Measurements from ENCODE around the gene CHN1. TPM values are rescaled to one million over a fixed set of nuclear protein-coding genes. Genes with fewer than 3 reads are reported as not detected.

CHN1 gene
- total RNA-seq, 2 experiments from 2014 or later = 1.7 to 4.5 TPM

DNA sequence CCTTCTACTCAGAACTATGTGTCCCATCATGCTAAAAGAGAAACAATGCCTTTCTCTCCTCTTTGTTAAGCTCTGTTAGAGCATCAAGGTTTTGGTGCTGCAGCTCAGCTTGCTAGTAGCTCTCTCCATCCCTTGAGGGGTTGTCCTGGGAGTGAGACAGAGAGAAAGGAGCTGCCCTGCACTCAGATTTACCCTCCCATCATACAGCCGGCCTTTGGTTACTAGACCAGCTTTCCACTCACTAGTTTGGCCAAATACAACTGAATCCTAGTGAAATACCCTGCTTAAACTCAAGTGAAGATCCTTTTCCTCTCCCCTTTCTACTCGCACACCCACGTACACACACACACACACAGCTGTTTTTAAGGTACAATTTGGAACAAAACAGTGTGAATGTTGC lies 2.3 kb upstream of the CHN1 start:
- H3K27ac Mint-ChIP-seq = no peak overlapping the region
- H3K4me1 Mint-ChIP-seq = peaks cover 11% of the 10 kb centered on the region
- peaks cover 61% of the 10 kb centered on the region for H3K27me3 Mint-ChIP-seq
- no peak overlapping the region for H3K4me3 Mint-ChIP-seq
- H3K36me3 Mint-ChIP-seq = peaks cover 1% of the 10 kb centered on the region
- CTCF ChIA-PET = no interaction called here
- DNase-seq = no peak
- H3K9me3 Mint-ChIP-seq (ENCODE audit: low read depth) = no peaks in the 10 kb centered on the region
- ATAC-seq = no peak

DNA sequence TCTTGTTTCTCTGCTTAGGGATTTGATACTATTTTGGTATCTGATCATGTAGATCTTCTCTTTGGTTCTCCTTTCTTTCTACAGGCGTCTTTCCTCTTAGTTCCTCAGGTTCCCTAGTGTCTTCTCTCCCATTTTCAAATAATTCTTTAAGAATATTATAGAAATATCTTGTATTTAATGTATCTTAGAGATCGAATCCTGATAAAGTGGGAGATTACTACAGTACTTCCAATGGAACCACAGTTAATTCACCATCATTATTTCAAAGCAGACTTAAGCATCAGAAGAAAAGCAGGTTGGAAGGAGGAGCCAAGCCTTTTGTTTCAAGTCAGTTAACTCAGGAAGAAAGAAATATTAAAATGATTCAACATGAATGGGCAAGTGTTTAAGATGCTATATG lies 1.1 kb upstream of the CHN1 start:
- Mint-ChIP-seq H3K9me3 (ENCODE audit: low read depth) (no peaks in the 10 kb centered on the region), H3K4me1 (peaks cover 10% of the 10 kb centered on the region), H3K27me3 (peaks cover 68% of the 10 kb centered on the region), H3K27ac (no peak overlapping the region), H3K4me3 (peak overlapping the region; percentile 66), H3K36me3 (peaks cover 1% of the 10 kb centered on the region)
- ATAC-seq (no peak), DNase-seq (no peak)
- CTCF ChIA-PET = interaction anchor here (2.0 kb wide), 2 partner anchors 235 to 306 kb away, joined by 8 read pairs; no protein-coding TSS in a partner anchor

DNA sequence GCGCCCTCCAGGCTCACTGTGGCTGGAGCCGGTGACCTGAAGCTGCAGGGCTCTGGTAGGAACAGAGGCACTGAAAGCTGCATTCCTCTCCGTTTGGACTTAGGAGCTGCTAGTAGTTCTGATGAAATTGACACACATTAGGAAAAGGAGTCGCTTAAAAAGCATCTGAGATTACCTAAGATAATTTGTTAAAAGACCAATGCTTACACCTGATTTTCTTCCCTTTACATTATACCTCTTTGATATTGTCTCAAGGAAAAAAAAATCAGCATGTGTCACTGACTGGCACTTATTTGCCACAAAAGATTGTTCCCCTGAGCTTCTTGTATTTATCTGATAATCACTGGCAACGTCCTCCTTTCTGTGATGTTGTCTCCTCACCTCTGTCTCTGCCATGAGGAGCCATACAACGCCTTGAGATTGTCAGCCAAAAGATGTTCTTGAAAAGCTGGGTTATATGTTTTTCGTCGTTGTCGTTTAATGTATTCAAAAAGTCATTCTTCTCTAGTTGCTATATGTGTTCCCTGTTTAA lies 618 bp upstream of the CHN1 start:
- Mint-ChIP-seq H3K27me3 (peaks cover 68% of the 10 kb centered on the region), H3K4me3 (peak overlapping the region; percentile 66), H3K4me1 (peaks cover 10% of the 10 kb centered on the region), H3K27ac (no peak overlapping the region), H3K9me3 (ENCODE audit: low read depth) (no peaks in the 10 kb centered on the region), H3K36me3 (peaks cover 1% of the 10 kb centered on the region)
- no peak for ATAC-seq
- no peak for DNase-seq
- CTCF ChIA-PET = interaction anchor here (0.7 to 2.7 kb wide), 10 partner anchors 16 to 309 kb away, joined by 3 to 17 read pairs (median 4); no protein-coding TSS in a partner anchor

DNA sequence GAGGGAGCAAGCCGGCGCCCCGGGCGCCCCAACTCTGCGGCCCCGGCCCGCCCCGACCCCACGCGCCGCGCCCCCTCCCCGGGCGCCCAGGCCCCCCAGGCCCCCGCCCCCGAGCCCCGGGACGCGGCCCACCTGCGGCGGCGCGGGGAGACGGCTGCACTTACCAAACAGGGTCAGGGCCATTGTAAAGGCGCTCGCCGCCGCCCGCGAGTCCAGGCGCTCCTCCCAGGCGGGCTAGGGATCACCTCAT lies 526 bp downstream of the CHN1 start:
- Mint-ChIP-seq H3K27me3 (peaks cover 62% of the 10 kb centered on the region), H3K4me3 (peak overlapping the region; percentile 71), H3K36me3 (peaks cover 1% of the 10 kb centered on the region), H3K4me1 (peaks cover 10% of the 10 kb centered on the region), H3K9me3 (ENCODE audit: low read depth) (no peaks in the 10 kb centered on the region), H3K27ac (no peak overlapping the region)
- DNase-seq (no peak), ATAC-seq (no peak)
- CTCF ChIA-PET = interaction anchor here (1.2 to 2.7 kb wide), 6 partner anchors 15 to 307 kb away, joined by 3 to 17 read pairs (median 4); no protein-coding TSS in a partner anchor

DNA sequence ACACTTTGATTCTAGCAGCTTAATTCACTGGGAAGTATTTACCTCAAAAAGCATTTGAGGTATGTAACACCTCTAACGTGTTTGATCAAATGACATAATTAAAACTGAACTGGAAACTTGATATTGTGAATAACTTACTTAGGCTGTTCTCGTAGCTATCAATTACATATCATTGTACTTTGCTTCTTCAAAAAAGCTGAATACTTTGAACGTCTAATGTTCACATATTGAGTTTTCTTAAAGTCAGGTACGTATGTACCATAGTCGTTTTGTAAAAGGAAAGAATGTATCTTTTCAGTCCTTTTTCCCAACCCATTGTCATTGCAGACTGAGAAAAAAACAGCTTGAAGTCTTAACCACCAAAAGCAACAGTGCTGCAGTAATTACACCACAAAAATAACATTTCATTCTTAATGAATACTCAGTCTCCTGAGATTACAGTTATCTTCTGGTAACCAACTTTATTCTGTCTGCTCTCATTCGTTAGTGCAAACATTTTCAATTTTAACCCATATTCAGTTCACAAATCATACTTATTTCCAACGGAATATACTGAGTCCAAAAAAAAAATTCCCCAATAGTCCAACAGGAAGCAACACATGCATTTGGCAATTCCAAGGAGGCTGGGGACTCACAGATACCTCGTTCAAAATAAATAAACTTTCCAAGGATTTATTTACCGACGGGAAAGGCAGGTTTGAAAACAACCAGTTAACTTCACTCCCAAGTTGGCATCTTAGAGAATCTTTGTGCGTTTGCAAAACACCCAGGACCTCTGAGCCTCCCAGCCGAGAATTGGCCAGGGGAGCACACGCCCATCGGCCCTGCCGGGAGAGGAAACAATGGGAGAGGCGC lies 1.1 kb downstream of the CHN1 start:
- no peaks in the 10 kb centered on the region for H3K9me3 Mint-ChIP-seq (ENCODE audit: low read depth)
- DNase-seq = no peak
- no peak overlapping the region for H3K27ac Mint-ChIP-seq
- peaks cover 61% of the 10 kb centered on the region for H3K27me3 Mint-ChIP-seq
- no peak for ATAC-seq
- peaks cover 10% of the 10 kb centered on the region for H3K4me1 Mint-ChIP-seq
- H3K4me3 Mint-ChIP-seq = peak overlapping the region; percentile 71
- peaks cover 1% of the 10 kb centered on the region for H3K36me3 Mint-ChIP-seq
- CTCF ChIA-PET = interaction anchor here (1.2 to 2.7 kb wide), 4 partner anchors 14 to 255 kb away, joined by 3 to 17 read pairs (median 6); no protein-coding TSS in a partner anchor

DNA sequence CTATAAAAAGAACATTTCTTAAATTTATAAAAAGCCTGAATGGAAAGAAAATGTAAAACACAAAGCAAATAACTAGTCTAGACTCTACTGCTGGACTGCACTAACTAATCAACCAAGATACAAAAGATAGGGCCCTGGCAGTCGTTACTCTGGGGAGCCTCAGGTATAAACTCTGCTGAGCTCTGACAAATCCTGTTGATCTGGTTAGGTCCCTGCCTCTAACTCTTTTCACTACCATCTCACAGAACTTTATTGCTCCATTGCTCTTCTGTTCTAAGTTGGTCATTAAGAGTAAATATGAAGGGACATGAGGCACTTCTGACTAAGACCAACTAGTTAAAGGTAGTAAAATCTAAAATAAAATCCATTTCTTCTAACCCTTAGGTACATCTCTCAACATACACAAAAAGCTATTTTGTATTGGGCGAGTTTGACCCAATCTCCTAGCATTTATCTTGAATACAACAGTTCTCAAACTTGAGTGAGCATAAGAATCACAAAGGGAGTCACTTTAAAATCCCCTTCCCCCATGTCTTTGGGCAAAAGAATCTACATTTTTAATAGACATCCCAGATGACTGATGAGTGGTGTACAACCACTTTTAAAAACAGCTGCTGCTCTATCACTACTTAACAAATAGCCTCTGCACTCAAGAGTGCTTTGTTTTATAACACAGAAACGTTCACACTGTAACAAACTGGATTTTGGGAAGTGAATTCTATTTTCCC lies 2.5 kb downstream of the CHN1 start:
- DNase-seq = no peak
- CTCF ChIA-PET = interaction anchor here (1.3 to 1.9 kb wide), 2 partner anchors 254 to 303 kb away, joined by 3 to 9 read pairs; no protein-coding TSS in a partner anchor
- H3K36me3 Mint-ChIP-seq = peaks cover 1% of the 10 kb centered on the region
- peaks cover 12% of the 10 kb centered on the region for H3K4me1 Mint-ChIP-seq
- no peak overlapping the region for H3K27ac Mint-ChIP-seq
- H3K4me3 Mint-ChIP-seq = no peak overlapping the region
- peaks cover 54% of the 10 kb centered on the region for H3K27me3 Mint-ChIP-seq
- H3K9me3 Mint-ChIP-seq (ENCODE audit: low read depth) = no peaks in the 10 kb centered on the region
- ATAC-seq = no peak

DNA sequence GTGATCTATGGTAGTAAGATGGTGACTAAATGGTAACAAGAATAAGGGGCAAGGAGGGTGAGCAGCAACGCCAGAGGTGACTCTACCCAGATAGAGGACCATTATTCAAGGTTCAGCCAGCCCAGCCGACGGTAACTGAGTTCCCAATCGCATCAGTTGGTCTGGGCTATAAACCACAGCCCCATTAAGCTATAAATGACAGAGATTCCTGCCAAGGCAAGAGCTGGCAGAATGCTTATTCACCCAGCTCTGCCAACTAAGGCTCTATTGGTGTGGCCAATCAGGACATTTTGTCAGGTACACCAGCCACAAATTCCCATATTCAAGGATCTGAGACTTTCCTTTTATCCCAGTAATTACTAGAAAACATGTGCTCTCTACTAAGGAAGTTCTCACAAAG lies 3.6 kb downstream of the CHN1 start:
- Mint-ChIP-seq H3K36me3 (peaks cover 1% of the 10 kb centered on the region), H3K27me3 (peaks cover 42% of the 10 kb centered on the region), H3K4me1 (peaks cover 15% of the 10 kb centered on the region), H3K27ac (no peak overlapping the region), H3K9me3 (ENCODE audit: low read depth) (no peaks in the 10 kb centered on the region), H3K4me3 (no peak overlapping the region)
- ATAC-seq = no peak
- no peak for DNase-seq
- CTCF ChIA-PET = interaction anchor here (1.0 to 1.9 kb wide), 3 partner anchors 230 to 302 kb away, joined by 3 to 9 read pairs (median 4); no protein-coding TSS in a partner anchor

DNA sequence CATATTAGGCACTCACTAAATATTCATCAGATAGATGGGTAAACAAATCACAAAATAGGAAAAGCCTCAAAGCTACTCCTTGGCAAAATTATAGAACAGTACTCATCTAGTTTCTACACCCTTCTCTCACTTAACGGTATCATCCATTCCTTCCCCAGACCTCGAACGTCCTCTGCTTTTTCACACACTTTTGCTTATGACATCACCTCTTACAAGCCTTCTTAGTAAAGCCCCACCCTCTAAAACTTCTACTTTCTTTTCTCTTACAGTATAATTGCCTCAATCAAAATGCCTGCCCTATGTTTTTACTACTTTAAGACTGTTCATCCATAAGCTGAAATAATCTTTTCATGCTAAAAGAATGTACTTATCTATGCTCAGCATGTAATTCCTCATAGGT lies 8.1 kb downstream of the CHN1 start:
- no peak overlapping the region for H3K27ac Mint-ChIP-seq
- no peak overlapping the region for H3K4me3 Mint-ChIP-seq
- no peaks in the 10 kb centered on the region for H3K36me3 Mint-ChIP-seq
- H3K27me3 Mint-ChIP-seq = peaks cover 10% of the 10 kb centered on the region
- CTCF ChIA-PET = interaction anchor here (1.1 kb wide), 1 partner anchor 248 kb away, joined by 3 read pairs; no protein-coding TSS in a partner anchor
- DNase-seq (no peak), ATAC-seq (no peak)
- H3K9me3 Mint-ChIP-seq (ENCODE audit: low read depth) = no peaks in the 10 kb centered on the region
- H3K4me1 Mint-ChIP-seq = peaks cover 5% of the 10 kb centered on the region

DNA sequence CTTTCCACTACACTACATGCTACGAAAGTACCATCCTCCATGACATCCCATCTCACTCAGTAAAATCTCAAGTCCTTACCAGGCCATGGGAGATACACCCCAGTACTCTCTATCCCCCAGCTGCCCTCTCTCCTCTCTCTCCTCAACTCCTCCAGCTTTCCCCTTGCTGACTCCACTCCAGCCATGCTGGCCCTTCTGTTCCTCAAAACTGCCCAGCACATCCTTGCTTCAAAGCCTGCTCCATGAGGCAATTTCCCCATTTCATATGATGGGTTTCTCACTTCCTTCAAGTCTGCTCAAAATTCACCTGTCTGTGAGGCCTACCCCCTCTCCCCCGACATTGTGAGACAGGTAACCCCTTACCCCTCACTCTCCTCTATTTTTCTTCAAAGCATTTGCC lies 8.6 kb downstream of the CHN1 start:
- CTCF ChIA-PET = interaction anchor here (0.9 to 1.1 kb wide), 2 partner anchors 248 to 297 kb away, joined by 3 to 6 read pairs; no protein-coding TSS in a partner anchor

DNA sequence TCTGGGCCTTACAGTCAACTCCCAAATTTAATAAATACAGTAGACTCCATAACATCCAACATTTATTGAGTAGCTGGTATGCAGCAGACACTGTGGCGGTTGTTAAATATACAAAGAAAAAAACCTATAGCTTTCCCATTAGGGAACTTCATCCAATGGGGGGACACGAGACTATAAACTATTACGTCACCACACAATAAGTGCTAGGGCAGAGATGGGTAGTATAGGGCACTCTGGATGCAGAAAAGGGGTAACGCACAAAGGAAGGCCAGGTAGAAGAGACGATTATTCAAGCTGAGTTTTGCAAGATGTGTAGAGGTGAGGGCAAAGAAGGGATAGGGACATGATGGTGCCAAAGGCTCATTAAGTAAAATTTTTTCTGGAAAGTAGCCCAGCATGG lies 10.8 kb downstream of the CHN1 start:
- ATAC-seq (no peak), DNase-seq (no peak)
- Mint-ChIP-seq H3K4me3 (no peak overlapping the region), H3K4me1 (peaks cover 8% of the 10 kb centered on the region), H3K36me3 (no peaks in the 10 kb centered on the region), H3K9me3 (ENCODE audit: low read depth) (no peaks in the 10 kb centered on the region), H3K27ac (no peak overlapping the region), H3K27me3 (peaks cover 4% of the 10 kb centered on the region)
- CTCF ChIA-PET = interaction anchor here (0.8 to 1.2 kb wide), 2 partner anchors 245 to 292 kb away, joined by 3 read pairs; no protein-coding TSS in a partner anchor

More for the DNA sequence above, 8.6 kb downstream of the CHN1 start:
- H3K27me3 Mint-ChIP-seq = peaks cover 9% of the 10 kb centered on the region
- peaks cover 5% of the 10 kb centered on the region for H3K4me1 Mint-ChIP-seq
- no peaks in the 10 kb centered on the region for H3K9me3 Mint-ChIP-seq (ENCODE audit: low read depth)
- no peaks in the 10 kb centered on the region for H3K36me3 Mint-ChIP-seq
- H3K27ac Mint-ChIP-seq = no peak overlapping the region
- no peak overlapping the region for H3K4me3 Mint-ChIP-seq
- no peak for ATAC-seq
- DNase-seq = no peak

DNA sequence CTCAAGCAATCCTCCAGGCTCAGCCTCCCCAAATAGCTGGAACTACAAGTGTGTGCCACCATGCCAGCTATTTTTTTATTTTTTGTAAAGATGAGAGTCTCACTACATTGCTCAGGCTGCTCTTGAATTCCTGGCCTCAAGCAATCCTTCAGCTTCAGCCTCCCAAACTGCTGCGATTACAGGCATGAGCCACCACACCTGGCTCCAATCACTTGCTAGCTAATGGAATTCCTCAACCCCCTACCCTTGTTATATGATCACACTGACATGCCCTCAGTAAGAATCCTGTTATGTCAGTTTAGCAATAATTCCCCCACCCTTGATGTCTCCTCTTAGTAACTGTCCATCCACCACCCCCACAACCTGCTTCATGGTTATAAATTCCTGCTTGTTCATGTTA lies 12.3 kb downstream of the CHN1 start:
- no peak for DNase-seq
- no peak for ATAC-seq
- Mint-ChIP-seq H3K4me1 (peaks cover 6% of the 10 kb centered on the region), H3K27me3 (peaks cover 4% of the 10 kb centered on the region), H3K9me3 (ENCODE audit: low read depth) (no peaks in the 10 kb centered on the region), H3K27ac (no peak overlapping the region), H3K4me3 (no peak overlapping the region), H3K36me3 (no peaks in the 10 kb centered on the region)
- CTCF ChIA-PET = no interaction called here

DNA sequence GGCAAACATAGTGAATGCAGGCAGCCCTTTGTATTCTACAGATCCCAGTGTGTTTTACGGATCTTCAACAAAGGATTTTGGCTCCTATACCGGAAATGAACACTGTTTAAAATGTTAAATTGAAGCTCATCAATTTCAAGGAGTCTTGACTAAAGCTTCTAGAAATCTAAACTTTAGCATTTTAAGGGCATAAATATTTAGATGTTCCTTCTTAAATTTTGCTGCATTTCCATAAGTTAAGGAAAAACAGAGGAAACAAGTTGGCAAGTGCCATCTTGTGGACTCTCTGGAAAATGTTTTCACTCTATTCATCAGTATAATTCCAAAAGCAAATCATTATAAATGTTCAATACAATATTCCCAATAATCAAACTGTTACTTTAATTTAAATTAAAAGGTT lies 19.6 kb downstream of the CHN1 start:
- no peaks in the 10 kb centered on the region for H3K9me3 Mint-ChIP-seq (ENCODE audit: low read depth)

DNA sequence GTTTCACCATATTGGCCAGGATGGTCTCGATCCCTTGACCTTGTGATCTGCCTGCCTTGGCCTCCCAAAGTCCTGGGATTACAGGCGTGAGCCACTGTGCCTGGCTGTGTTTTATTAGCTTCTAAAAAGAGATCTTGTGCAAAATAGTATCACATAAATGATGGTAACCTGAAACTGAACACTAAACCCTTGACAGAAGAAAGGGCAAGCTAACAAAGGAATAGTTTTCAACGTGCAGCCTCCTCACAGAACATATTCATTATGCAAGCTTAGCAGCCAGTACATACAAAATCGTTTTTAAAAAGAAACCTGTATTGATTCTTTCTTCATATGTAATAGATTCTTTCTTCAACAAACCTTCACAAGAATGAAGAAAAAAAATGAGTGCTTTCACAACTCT lies 20.6 kb downstream of the CHN1 start:
- no peak for ATAC-seq
- Mint-ChIP-seq H3K36me3 (no peaks in the 10 kb centered on the region), H3K4me1 (no peaks in the 10 kb centered on the region), H3K4me3 (no peak overlapping the region), H3K9me3 (ENCODE audit: low read depth) (no peaks in the 10 kb centered on the region), H3K27me3 (peaks cover 8% of the 10 kb centered on the region), H3K27ac (no peak overlapping the region)
- DNase-seq = no peak
- CTCF ChIA-PET = interaction anchor here (0.7 to 4.1 kb wide), 9 partner anchors 9 to 285 kb away, joined by 3 to 20 read pairs (median 4); partner anchors contain the start of gene CHN1

More for the DNA sequence above, 19.6 kb downstream of the CHN1 start:
- Mint-ChIP-seq H3K27me3 (peaks cover 6% of the 10 kb centered on the region), H3K4me1 (peaks cover 3% of the 10 kb centered on the region), H3K36me3 (no peaks in the 10 kb centered on the region), H3K4me3 (no peak overlapping the region), H3K27ac (no peak overlapping the region)
- CTCF ChIA-PET = interaction anchor here (1.0 to 4.1 kb wide), 5 partner anchors 10 to 286 kb away, joined by 3 to 20 read pairs (median 18); no protein-coding TSS in a partner anchor
- no peak for DNase-seq
- no peak for ATAC-seq

Measured in activated CD8-positive, alpha-beta memory T cell treated with anti-CD3 and anti-CD28 coated beads, Interleukin-2, amount 10 ng/mL, durations not matched to agents 7 days and 5 days (primary cell).